Gastrocnemius medialis (tissue), 4 donors: ENCODE results near the gene KLK6. TPM values are rescaled to one million over a fixed set of nuclear protein-coding genes. Genes with fewer than 3 reads are reported as not detected.

Experiments
- ATAC-seq, 2 donors: fragments of 150-250 bp; one replicate each; pipeline ENCODE4 v1.9.1; 2016
- DNase-seq, 2 donors: peaks; one replicate each; pipeline ENCODE4 v3.0.0-alpha.2; 2019
- H3K27ac ChIP-seq, 4 donors: fragments of 200-600 bp; sonication (generic); 1 replicate in 1 of 4; 2 replicates in 3 of 4; pipeline ENCODE4 v1.5.1; 2016 to 2018; ENCODE audit warnings: mild to moderate bottlenecking in 2 of 4, moderate library complexity in 1 of 4
- H3K27me3 ChIP-seq, 3 donors: fragments of 200-600 bp; sonication (generic) in 2 of 3; 1 replicate in 1 of 3; 2 replicates in 2 of 3; pipeline versions ENCODE4 v1.5.1 to v1.6.0; 2016 to 2019; ENCODE audit warnings: mild to moderate bottlenecking in 1 of 3, moderate library complexity in 1 of 3
- H3K36me3 ChIP-seq, 2 donors: fragments of 200-600 bp; sonication (generic) in 1 of 2; one replicate each; pipeline ENCODE4 v1.5.1; 2017 to 2018
- H3K4me1 ChIP-seq, 2 donors: fragments of 200-600 bp; sonication (generic) in 1 of 2; one replicate each; pipeline ENCODE4 v1.5.1; 2016 to 2017; ENCODE audit warnings: mild to moderate bottlenecking in 2 of 2
- H3K4me3 ChIP-seq, 4 donors: fragments of 200-600 bp; sonication (generic) in 3 of 4; 1 replicate in 1 of 4; 2 replicates in 3 of 4; pipeline ENCODE4 v1.5.1; 2016 to 2019; ENCODE audit warnings: mild to moderate bottlenecking in 2 of 4
- H3K9me3 ChIP-seq, 3 donors: fragments of 200-600 bp; sonication (generic) in 2 of 3; 1 replicate in 1 of 3; 2 replicates in 2 of 3; pipeline ENCODE4 v1.5.1; 2016 to 2019
- CTCF ChIP-seq, 5 experiments: fragments of 450-650 bp in 3 of 5; fragments of 200-600 bp in 2 of 5; sonication (generic) in 2 of 5; IDR thresholded peaks in 4 of 5; conservative IDR thresholded peaks in 1 of 5; 1 replicate in 4 of 5; 2 replicates in 1 of 5; pipeline ENCODE4 v1.5.1; 2016 to 2019; ENCODE audit warnings: antibody characterized with exemption in 5 of 5, mild to moderate bottlenecking in 3 of 5, moderate library complexity in 3 of 5
- POLR2A ChIP-seq, 2 donors: fragments of 450-650 bp; IDR thresholded peaks; one replicate each; pipeline ENCODE4 v1.6.1; 2017; ENCODE audit warnings: antibody characterized with exemption in 2 of 2, mild to moderate bottlenecking in 2 of 2, moderate library complexity in 2 of 2
- in situ Hi-C, 4 donors: fragments of 200-750 bp; cut with MboI; loops; one replicate each; pipeline versions ENCODE4 v1.15.0 to v1.8.0; 2017; ENCODE audit warnings: low sequenced_read_pairs in 4 of 4
- intact Hi-C: fragments of 100-400 bp; cut with DNase I; formaldehyde crosslinking; loops from one replicate; pipeline ENCODE4 v1.15.1; 2023; ENCODE audit warnings: low total_unique reads
- total RNA-seq, 4 donors: library from RNA; depleted of rRNA; stranded (reverse); fragments of >200 nt; gene quantifications; one replicate each; pipeline versions ENCODE4 v1.1.0 to v1.2.3, GENCODE V29; 2016

KLK6 gene
- total RNA-seq, 4 donors from 2014 or later = not detected

GRCh38 chr19:51002542-51003311, 33.3 kb upstream of the KLK6 start:
- Histone ChIP-seq H3K27ac (no peak overlapping the region), H3K36me3 (no peaks in the 10 kb centered on the region), H3K4me3 (no peak overlapping the region), H3K27me3 (peaks cover 3 to 15% (median 5%) of the 10 kb centered on the region in 3 donors), H3K9me3 (no peaks in the 10 kb centered on the region), H3K4me1 (no peaks in the 10 kb centered on the region)
- TF ChIP-seq POLR2A (IDR thresholded peaks at IDR 0.05) (no peak), CTCF (IDR thresholded peaks at IDR 0.05 in 4 of 5, conservative IDR thresholded peaks at IDR 0.05 in 1 of 5) (no peak)
- ATAC-seq = no peak
- in situ Hi-C loops (no loop called here), intact Hi-C loops (no loop called here)
- no peak for DNase-seq

GRCh38 chr19:51002089-51002532, 32.7 kb upstream of the KLK6 start:
- DNase-seq (no peak), ATAC-seq (no peak)
- no peak for TF ChIP-seq POLR2A (IDR thresholded peaks at IDR 0.05)
- no peak for TF ChIP-seq CTCF (IDR thresholded peaks at IDR 0.05 in 4 of 5, conservative IDR thresholded peaks at IDR 0.05 in 1 of 5)
- Histone ChIP-seq H3K36me3 (no peaks in the 10 kb centered on the region), H3K27me3 (peaks cover 3 to 15% (median 5%) of the 10 kb centered on the region in 3 donors), H3K9me3 (no peaks in the 10 kb centered on the region), H3K4me3 (no peak overlapping the region), H3K27ac (no peak overlapping the region), H3K4me1 (no peaks in the 10 kb centered on the region)
- in situ Hi-C loops = no loop called here
- intact Hi-C loops = no loop called here

- Histone ChIP-seq H3K27ac (no peak within 1 kb of the TSS), H3K36me3 (no peaks in the 10 kb centered on the region), H3K4me1 (no peaks in the 10 kb centered on the region), H3K9me3 (no peaks in the 10 kb centered on the region), H3K27me3 (peaks cover 3 to 15% (median 5%) of the 10 kb centered on the region in 3 donors), H3K4me3 (no peak within 1 kb of the TSS)
- intact Hi-C loops (no loop called here), in situ Hi-C loops (no loop called here)
- TF ChIP-seq POLR2A (IDR thresholded peaks at IDR 0.05) = no peak
- TF ChIP-seq CTCF (IDR thresholded peaks at IDR 0.05 in 4 of 5, conservative IDR thresholded peaks at IDR 0.05 in 1 of 5) = no peak
- DNase-seq = no peak
- ATAC-seq = no peak
Measured at GRCh38 chr19:51001515-51001914, 32.1 kb upstream of the KLK6 start, which contains the start of gene KLK8. TSS of gene KLK8 (minus strand) at chr19:51001604. CDS start at chr19:51001167, 437 bp downstream.

- DNase-seq (no peak), ATAC-seq (no peak)
- no peak for TF ChIP-seq POLR2A (IDR thresholded peaks at IDR 0.05)
- TF ChIP-seq CTCF (IDR thresholded peaks at IDR 0.05 in 4 of 5, conservative IDR thresholded peaks at IDR 0.05 in 1 of 5) = no peak
- Histone ChIP-seq H3K4me3 (no peak overlapping the region), H3K9me3 (no peaks in the 10 kb centered on the region), H3K27ac (no peak overlapping the region), H3K36me3 (no peaks in the 10 kb centered on the region), H3K4me1 (no peaks in the 10 kb centered on the region), H3K27me3 (peaks cover 3 to 15% (median 5%) of the 10 kb centered on the region in 3 donors)
- in situ Hi-C loops (no loop called here), intact Hi-C loops (no loop called here)
Measured at GRCh38 chr19:51000981-51001380, 31.6 kb upstream of the KLK6 start.
